Suprapubic skin (tissue), 4 donors: ENCODE measurements around the gene TSPAN18. TPM values are rescaled to one million over a fixed set of nuclear protein-coding genes. Genes with fewer than 3 reads are reported as not detected.

Experiments
- DNase-seq, 2 donors: peaks; one replicate each; pipeline ENCODE4 v3.0.0-alpha.2; 2019; ENCODE audit warnings: low spot score in 2 of 2
- H3K27ac ChIP-seq: fragments of 200-600 bp; sonication (generic); one replicate; pipeline ENCODE4 v1.5.1; 2019
- H3K27me3 ChIP-seq: fragments of 200-600 bp; sonication (generic); one replicate; pipeline ENCODE4 v1.5.1; 2019
- H3K36me3 ChIP-seq: fragments of 200-600 bp; sonication (generic); one replicate; pipeline ENCODE4 v1.5.1; 2019
- H3K4me1 ChIP-seq: fragments of 200-600 bp; sonication (generic); one replicate; pipeline ENCODE4 v1.5.1; 2019
- H3K4me3 ChIP-seq: fragments of 200-600 bp; sonication (generic); one replicate; pipeline ENCODE4 v1.5.1; 2019; ENCODE audit warnings: mild to moderate bottlenecking
- H3K9me3 ChIP-seq: fragments of 200-600 bp; sonication (generic); one replicate; pipeline ENCODE4 v1.5.1; 2019
- CTCF ChIP-seq, 2 donors: fragments of 200-600 bp in 1 of 2; fragments of 450-650 bp in 1 of 2; sonication (generic) in 1 of 2; IDR thresholded peaks; one replicate each; pipeline ENCODE4 v1.5.1; 2016 to 2019; ENCODE audit warnings: antibody characterized with exemption in 2 of 2, mild to moderate bottlenecking in 1 of 2, moderate library complexity in 1 of 2
- EP300 ChIP-seq: sonication (generic); formaldehyde crosslinking; IDR thresholded peaks from one replicate; pipeline ENCODE4 v1.6.1; 2017; ENCODE audit warnings: antibody characterized with exemption
- POLR2A ChIP-seq, 2 donors: fragments of 450-650 bp; IDR thresholded peaks; one replicate each; pipeline ENCODE4 v1.6.1; 2017; ENCODE audit warnings: antibody characterized with exemption in 2 of 2, mild to moderate bottlenecking in 2 of 2, moderate library complexity in 2 of 2
- POLR2AphosphoS5 ChIP-seq, 3 donors: sonication (generic); formaldehyde crosslinking; IDR thresholded peaks; one replicate each; pipeline ENCODE4 v1.6.1; 2017; ENCODE audit warnings: antibody characterized with exemption in 3 of 3
- WGBS: methylation state at CpG from one replicate; pipeline ENCODE4 v1.1.5; 2018; 5-methylcytosine and 5-hydroxymethylcytosine counted together
- total RNA-seq, 4 donors: library from RNA; depleted of rRNA; stranded (reverse); fragments of >200 nt; gene quantifications; one replicate each; pipeline ENCODE4 v1.1.0, GENCODE V29; 2016

Gene TSPAN18
- total RNA-seq, 4 donors from 2014 or later: 1.3 to 5.1 (median 3.9) TPM

- TF ChIP-seq CTCF (IDR thresholded peaks at IDR 0.05): no peak
- no peak for TF ChIP-seq POLR2A (IDR thresholded peaks at IDR 0.05)
- Histone ChIP-seq H3K27ac (no peak overlapping the region), H3K36me3 (no peaks in the 10 kb centered on the region), H3K4me3 (no peak overlapping the region), H3K27me3 (no peaks in the 10 kb centered on the region), H3K9me3 (no peaks in the 10 kb centered on the region), H3K4me1 (no peaks in the 10 kb centered on the region)
- 91% methylated on average over 8 of the region's 8 CpGs for WGBS
- no peak for DNase-seq
Measured at GRCh38 chr11:44819346-44819745, 92.6 kb downstream of the TSPAN18 start.

GRCh38 chr11:44822369-44822768 is 95.6 kb downstream of the TSPAN18 start:
- H3K4me3 ChIP-seq: no peak overlapping the region
- H3K27me3 ChIP-seq: no peaks in the 10 kb centered on the region
- TF ChIP-seq POLR2A (IDR thresholded peaks at IDR 0.05): no peak
- no peaks in the 10 kb centered on the region for H3K4me1 ChIP-seq
- no peaks in the 10 kb centered on the region for H3K9me3 ChIP-seq
- 47% methylated on average over 2 of the region's 2 CpGs for WGBS
- H3K36me3 ChIP-seq: no peaks in the 10 kb centered on the region
- no peak for DNase-seq
- no peak overlapping the region for H3K27ac ChIP-seq

GRCh38 chr11:44823006-44823405 is 96.2 kb downstream of the TSPAN18 start:
- TF ChIP-seq EP300: no peak
- no peak for TF ChIP-seq POLR2A (IDR thresholded peaks at IDR 0.05)
- TF ChIP-seq POLR2AphosphoS5 (IDR thresholded peaks at IDR 0.05): no peak
- no peak for TF ChIP-seq CTCF (IDR thresholded peaks at IDR 0.05)
- H3K9me3 ChIP-seq: no peaks in the 10 kb centered on the region
- WGBS: 89% methylated on average over 9 of the region's 9 CpGs
- no peak overlapping the region for H3K27ac ChIP-seq
- H3K4me3 ChIP-seq: no peak overlapping the region
- no peaks in the 10 kb centered on the region for H3K27me3 ChIP-seq
- no peaks in the 10 kb centered on the region for H3K36me3 ChIP-seq
- no peak for DNase-seq
- H3K4me1 ChIP-seq: no peaks in the 10 kb centered on the region

GRCh38 chr11:44823868-44824267 is 97.1 kb downstream of the TSPAN18 start:
- Histone ChIP-seq H3K4me1 (no peaks in the 10 kb centered on the region), H3K9me3 (no peaks in the 10 kb centered on the region), H3K36me3 (no peaks in the 10 kb centered on the region), H3K27me3 (no peaks in the 10 kb centered on the region), H3K27ac (no peak overlapping the region), H3K4me3 (no peak overlapping the region)
- no peak for DNase-seq
- TF ChIP-seq CTCF (IDR thresholded peaks at IDR 0.05) (no peak), EP300 (no peak), POLR2AphosphoS5 (IDR thresholded peaks at IDR 0.05) (no peak), POLR2A (IDR thresholded peaks at IDR 0.05) (no peak)
- 84% methylated on average over 9 of the region's 9 CpGs for WGBS

- no peak for TF ChIP-seq CTCF (IDR thresholded peaks at IDR 0.05)
- TF ChIP-seq EP300: no peak
- no peak for TF ChIP-seq POLR2AphosphoS5 (IDR thresholded peaks at IDR 0.05)
- TF ChIP-seq POLR2A (IDR thresholded peaks at IDR 0.05): no peak
- Histone ChIP-seq H3K27ac (no peak overlapping the region), H3K4me1 (no peaks in the 10 kb centered on the region), H3K27me3 (no peaks in the 10 kb centered on the region), H3K36me3 (no peaks in the 10 kb centered on the region), H3K4me3 (no peak overlapping the region), H3K9me3 (no peaks in the 10 kb centered on the region)
- DNase-seq: no peak
- WGBS: 89% methylated on average over 5 of the region's 5 CpGs
Measured at GRCh38 chr11:44824300-44824704, 97.5 kb downstream of the TSPAN18 start.

- no peak for DNase-seq
- no peak for TF ChIP-seq POLR2A (IDR thresholded peaks at IDR 0.05)
- no peak for TF ChIP-seq CTCF (IDR thresholded peaks at IDR 0.05)
- no peak for TF ChIP-seq POLR2AphosphoS5 (IDR thresholded peaks at IDR 0.05)
- no peak for TF ChIP-seq EP300
- H3K36me3 ChIP-seq: no peaks in the 10 kb centered on the region
- no peaks in the 10 kb centered on the region for H3K27me3 ChIP-seq
- 80% methylated on average over 13 of the region's 14 CpGs for WGBS
- H3K4me3 ChIP-seq: no peak overlapping the region
- no peaks in the 10 kb centered on the region for H3K9me3 ChIP-seq
- no peak overlapping the region for H3K27ac ChIP-seq
- no peaks in the 10 kb centered on the region for H3K4me1 ChIP-seq
Measured at GRCh38 chr11:44825058-44825785, 98.5 kb downstream of the TSPAN18 start.
